Liver (tissue), 9 donors: ENCODE data around the gene PBX4. TPM values are rescaled to one million over a fixed set of nuclear protein-coding genes. Genes with fewer than 3 reads are reported as not detected.

ENCODE experiments used
- DNase-seq: peaks from one replicate; pipeline ENCODE4 v3.0.0-alpha.2; 2017; ENCODE audit warnings: low spot score
- H3K27ac ChIP-seq, 2 donors: one replicate each; pipeline ENCODE4 v1.7.0; 2013; ENCODE audit warnings: inconsistent platforms in 2 of 2, low read length in 2 of 2, control low read depth in 1 of 2, low read depth in 1 of 2, mild to moderate bottlenecking in 1 of 2
- H3K27me3 ChIP-seq, 4 donors: one replicate each; pipeline versions ENCODE4 v1.6.1 to v1.7.0; 2013; ENCODE audit warnings: low read length in 3 of 4, inconsistent platforms in 1 of 4, mild to moderate bottlenecking in 1 of 4, moderate library complexity in 1 of 4; ENCODE audit not compliant: control insufficient read depth in 4 of 4, insufficient read depth in 4 of 4
- H3K36me3 ChIP-seq, 4 donors: one replicate each; pipeline versions ENCODE4 v1.6.1 to v1.7.0; 2013; ENCODE audit warnings: low read length in 3 of 4, mild to moderate bottlenecking in 3 of 4, low read depth in 1 of 4, moderate library complexity in 1 of 4; ENCODE audit not compliant: control insufficient read depth in 4 of 4, insufficient read depth in 3 of 4
- H3K4me1 ChIP-seq, 4 donors: one replicate each; pipeline versions ENCODE4 v1.6.1 to v1.7.0; 2013; ENCODE audit warnings: low read length in 3 of 4, mild to moderate bottlenecking in 3 of 4, moderate library complexity in 1 of 4; ENCODE audit not compliant: control insufficient read depth in 4 of 4, insufficient read depth in 4 of 4
- H3K4me3 ChIP-seq, 3 donors: one replicate each; pipeline versions ENCODE4 v1.6.1 to v1.7.0; 2013; ENCODE audit warnings: low read length in 3 of 3, control low read depth in 1 of 3, low read depth in 1 of 3, mild to moderate bottlenecking in 1 of 3
- H3K9ac ChIP-seq, 2 donors: one replicate each; pipeline ENCODE4 v1.7.0; 2013; ENCODE audit warnings: low read length in 2 of 2, mild to moderate bottlenecking in 2 of 2, moderate library complexity in 2 of 2, control low read depth in 1 of 2, low read depth in 1 of 2
- H3K9me3 ChIP-seq, 4 donors: one replicate each; pipeline versions ENCODE4 v1.6.1 to v1.7.0; 2013; ENCODE audit warnings: low read length in 3 of 4; ENCODE audit not compliant: control insufficient read depth in 4 of 4
- CTCF ChIP-seq: fragments of 150-350 bp; IDR thresholded peaks from 2 replicates; pipeline ENCODE4 v1.5.1; 2017; ENCODE audit warnings: improper control_type of control experiment, low read depth, low read length; ENCODE audit not compliant: missing input control
- FOXA1 ChIP-seq: IDR thresholded peaks from 2 replicates; pipeline ENCODE4 v1.6.1; 2016; ENCODE audit warnings: antibody characterized with exemption
- GABPA ChIP-seq, 2 donors: IDR thresholded peaks in 1 of 2; conservative IDR thresholded peaks in 1 of 2; 2 replicates each; pipeline ENCODE4 v1.6.1; 2016; ENCODE audit warnings: antibody characterized with exemption in 2 of 2, mild to moderate bottlenecking in 1 of 2, moderate library complexity in 1 of 2
- HNF4A ChIP-seq, 2 donors: conservative IDR thresholded peaks; 2 replicates each; pipeline ENCODE4 v1.6.1; 2016; ENCODE audit warnings: antibody characterized with exemption in 2 of 2, mild to moderate bottlenecking in 2 of 2
- HNF4G ChIP-seq: IDR thresholded peaks from 2 replicates; pipeline ENCODE4 v1.6.1; 2016; ENCODE audit warnings: antibody characterized with exemption
- JUND ChIP-seq, 2 donors: IDR thresholded peaks; 2 replicates each; pipeline ENCODE4 v1.6.1; 2016; ENCODE audit warnings: antibody characterized with exemption in 2 of 2
- RAD21 ChIP-seq, 2 donors: IDR thresholded peaks; 2 replicates each; pipeline ENCODE4 v1.6.1; 2016; ENCODE audit warnings: antibody characterized with exemption in 2 of 2, mild to moderate bottlenecking in 2 of 2
- REST ChIP-seq: IDR thresholded peaks from 2 replicates; pipeline ENCODE4 v1.6.1; 2016; ENCODE audit warnings: antibody characterized with exemption, mild to moderate bottlenecking
- SP1 ChIP-seq: IDR thresholded peaks from 2 replicates; pipeline ENCODE4 v1.6.1; 2018; ENCODE audit warnings: antibody characterized with exemption, mild to moderate bottlenecking
- TAF1 ChIP-seq: conservative IDR thresholded peaks from 2 replicates; pipeline ENCODE4 v1.6.1; 2016; ENCODE audit warnings: antibody characterized with exemption, mild to moderate bottlenecking
- WGBS: extraction: QIAGEN DNeasy Blood & Tissue Kit; methylation state at CpG from one replicate; pipeline ENCODE4 v1.1.7; 2013; 5-methylcytosine and 5-hydroxymethylcytosine counted together
- polyA plus RNA-seq, 2 donors: library from polyadenylated mRNA; stranded (reverse) in 1 of 2; unstranded in 1 of 2; fragments of 200-250 nt in 1 of 2; fragments of >200 nt in 1 of 2; fragmentation: Nextera tagmentation in 1 of 2; extraction: Ambion mirVana in 1 of 2; gene quantifications; one replicate each; pipeline versions ENCODE4 v1.2.1 to v1.2.3, GENCODE V29; 2013 to 2015
- total RNA-seq, 2 donors: library from RNA; depleted of rRNA; stranded (reverse); fragments of >200 nt; gene quantifications; one replicate each; pipeline ENCODE4 v1.2.3, GENCODE V29; 2014
- donor health status: healthy.
- donor health status: healthy.
- donor health status: healthy.
- donor health status: healthy.
- donor health status: healthy.

The PBX4 gene
- total and polyA plus RNA-seq, 4 donors: 0.19 to 0.59 (median 0.21) TPM; not detected in 1

- H3K36me3 ChIP-seq: peaks cover 0 to 10% (median 6%) of the 10 kb centered on the region in 4 donors
- no peak overlapping the region for H3K9ac ChIP-seq
- no peaks in the 10 kb centered on the region for H3K9me3 ChIP-seq
- DNase-seq: no peak
- no peak overlapping the region for H3K4me3 ChIP-seq
- H3K4me1 ChIP-seq: peaks cover 0 to 7% (median 3%) of the 10 kb centered on the region in 4 donors
- 96% methylated on average over 27 of the region's 27 CpGs for WGBS
- no peaks in the 10 kb centered on the region for H3K27me3 ChIP-seq
- no peak overlapping the region for H3K27ac ChIP-seq
- no peak for TF ChIP-seq HNF4G
- TF ChIP-seq JUND (IDR thresholded peaks at IDR 0.05): no peak
- TF ChIP-seq FOXA1: no peak
- TF ChIP-seq REST: no peak
- TF ChIP-seq GABPA (IDR thresholded peaks at IDR 0.05 in 1 of 2, conservative IDR thresholded peaks at IDR 0.05 in 1 of 2): no peak
These were observed 90.5 kb downstream of the PBX4 start for GRCh38 chr19:19527674-19528625.

- Histone ChIP-seq H3K27me3 (no peaks in the 10 kb centered on the region), H3K4me3 (no peak overlapping the region), H3K27ac (no peak overlapping the region), H3K9me3 (no peaks in the 10 kb centered on the region), H3K9ac (no peak overlapping the region), H3K4me1 (peaks cover 0 to 4% (median under 1%) of the 10 kb centered on the region in 4 donors), H3K36me3 (peaks cover 0 to 10% (median 6%) of the 10 kb centered on the region in 4 donors)
- 97% methylated on average over 9 of the region's 9 CpGs for WGBS
- TF ChIP-seq HNF4A (conservative IDR thresholded peaks at IDR 0.05): no peak
- TF ChIP-seq RAD21 (IDR thresholded peaks at IDR 0.05): no peak
- no peak for TF ChIP-seq HNF4G
- TF ChIP-seq TAF1: no peak
- no peak for TF ChIP-seq SP1
- no peak for TF ChIP-seq CTCF
- TF ChIP-seq REST: no peak
- DNase-seq: no peak
These were observed 91.2 kb downstream of the PBX4 start for GRCh38 chr19:19527371-19527656.
